DND-41 (cell line): ENCODE data around the gene PRKRA.
"Not testable (repeated sequence)": the region's sequence is repeated elsewhere in the genome, so short reads cannot be mapped to it uniquely, and the experiment has no call there.

Experiments
- CTCF ChIP-seq: IDR thresholded peaks from 2 replicates; pipeline ENCODE4 v1.5.1; 2012; ENCODE audit warnings: borderline replicate concordance, low read length, moderate library complexity, mild to moderate bottlenecking; ENCODE audit not compliant: poor library complexity, severe bottlenecking; ENCODE audit errors: extremely low read depth
- EZH2 ChIP-seq: IDR thresholded peaks from 3 replicates; pipeline ENCODE4 v1.6.1; 2012; ENCODE audit warnings: borderline replicate concordance, low read depth, mild to moderate bottlenecking, moderate library complexity, low read length, inconsistent platforms; ENCODE audit not compliant: severe bottlenecking

- TF ChIP-seq CTCF, EZH2: not testable (repeated sequence)
Measured at GRCh38 chr2:178423746-178424145, 27.2 kb downstream of the PRKRA start.
